HepG2 (cell line): ENCODE data around the gene DAB2IP. TPM values are rescaled to one million over a fixed set of nuclear protein-coding genes. Genes with fewer than 3 reads are reported as not detected.
A peak's percentile ranks its signal among the peaks of the same experiment; 100 is the strongest.

ENCODE experiments used
- ELF1 ChIP-seq: sonication (generic); formaldehyde crosslinking; IDR thresholded peaks from 2 replicates; pipeline ENCODE4 v1.4.0; 2020; ENCODE audit warnings: missing genetic modification reagents
- HES4 ChIP-seq: sonication (generic); formaldehyde crosslinking; IDR thresholded peaks from 2 replicates; pipeline ENCODE4 v1.9.0; 2021; ENCODE audit warnings: mild to moderate bottlenecking, missing genetic modification reagents, borderline replicate concordance
- IRX3 ChIP-seq: sonication (generic); formaldehyde crosslinking; IDR thresholded peaks from 2 replicates; pipeline ENCODE4 v1.8.1; 2023; ENCODE audit warnings: mild to moderate bottlenecking, low read depth, missing genetic modification reagents, borderline replicate concordance
- NR2C2 ChIP-seq: sonication (generic); formaldehyde crosslinking; IDR thresholded peaks from 2 replicates; pipeline ENCODE4 v1.4.0; 2020; ENCODE audit warnings: missing genetic modification reagents, mild to moderate bottlenecking, moderate library complexity, borderline replicate concordance
- NR3C1 ChIP-seq: sonication (generic); formaldehyde crosslinking; IDR thresholded peaks from 2 replicates; pipeline ENCODE4 v1.4.0; 2020; ENCODE audit warnings: missing genetic modification reagents
- SMAD1 ChIP-seq: sonication (generic); formaldehyde crosslinking; IDR thresholded peaks from 2 replicates; pipeline ENCODE4 v1.4.0; 2020; ENCODE audit warnings: missing genetic modification reagents, low read depth, mild to moderate bottlenecking, borderline replicate concordance
- THAP11 ChIP-seq: IDR thresholded peaks from 2 replicates; pipeline ENCODE4 v1.6.1; 2016; ENCODE audit warnings: missing biosample characterization, missing genetic modification reagents
- ZBTB1 ChIP-seq: sonication (generic); formaldehyde crosslinking; IDR thresholded peaks from 2 replicates; pipeline ENCODE4 v1.4.0; 2020; ENCODE audit warnings: missing genetic modification reagents, borderline replicate concordance
- ZNF225 ChIP-seq: sonication (generic); formaldehyde crosslinking; IDR thresholded peaks from 2 replicates; pipeline ENCODE4 v1.4.0; 2020; ENCODE audit warnings: mild to moderate bottlenecking, missing genetic modification reagents
- ZNF496 ChIP-seq: sonication (generic); formaldehyde crosslinking; IDR thresholded peaks from 2 replicates; pipeline ENCODE4 v1.8.1; 2023; ENCODE audit warnings: mild to moderate bottlenecking, moderate library complexity, missing genetic modification reagents; ENCODE audit not compliant: insufficient replicate concordance
- ZNF503 ChIP-seq: sonication (generic); formaldehyde crosslinking; IDR thresholded peaks from 2 replicates; pipeline ENCODE4 v1.4.0; 2020; ENCODE audit warnings: missing genetic modification reagents
- ZNF576 ChIP-seq: sonication (generic); formaldehyde crosslinking; IDR thresholded peaks from 2 replicates; pipeline ENCODE4 v1.4.0; 2020; ENCODE audit warnings: mild to moderate bottlenecking, missing genetic modification reagents
- polyA plus RNA-seq, 8 experiments: library from polyadenylated mRNA; depleted of rRNA in 3 of 8; stranded (reverse) in 7 of 8; unstranded in 1 of 8; fragments of >200 nt; fragmentation: Illumina TruSeq in 4 of 8; extraction: Trizol in 4 of 8; gene quantifications; 2 replicates each; pipeline versions ENCODE4 v1.2.1 to v1.2.3, GENCODE V29; 2011 to 2016; ENCODE audit warnings: low read depth in 4 of 8, missing spikeins in 1 of 8, mixed read lengths in 1 of 8; ENCODE audit not compliant: insufficient read depth in 1 of 8
- total RNA-seq, 5 experiments: library from RNA; depleted of rRNA; stranded (reverse); fragments of >200 nt; fragmentation: Illumina TruSeq; extraction: Trizol; gene quantifications; 2 replicates each; pipeline ENCODE4 v1.2.3, GENCODE V29; 2016; ENCODE audit warnings: low read depth in 1 of 5
- TF ChIP-seq, protein P1 (sequence below): sonication (generic); formaldehyde crosslinking; IDR thresholded peaks from 2 replicates; pipeline ENCODE4 v1.8.1; 2023; ENCODE audit warnings: mild to moderate bottlenecking, missing genetic modification reagents
- TF ChIP-seq, protein P2 (sequence below): sonication (generic); formaldehyde crosslinking; IDR thresholded peaks from 2 replicates; pipeline ENCODE4 v1.5.0; 2020; ENCODE audit warnings: mild to moderate bottlenecking, missing genetic modification reagents, borderline replicate concordance
- TF ChIP-seq, protein P3 (sequence below): sonication (generic); formaldehyde crosslinking; conservative IDR thresholded peaks from 2 replicates; pipeline ENCODE4 v1.8.0; 2022; ENCODE audit warnings: missing genetic modification reagents

Gene DAB2IP
- total and polyA plus RNA-seq, 2 of the 13 experiments (the other 11 are each of a cell fraction or from before 2014, with no cell fraction given), result 25.3 to 37.9 TPM

- TF ChIP-seq ZNF503 (CRISPR knock-in tag) (no peak), ZNF225 (CRISPR knock-in tag) (no peak), ZNF496 (no peak), ELF1 (CRISPR knock-in tag) (no peak), THAP11 (no peak), ZBTB1 (CRISPR knock-in tag) (no peak), IRX3 (CRISPR knock-in tag) (no peak), HES4 (no peak), SMAD1 (CRISPR knock-in tag) (no peak), ZNF576 (CRISPR knock-in tag) (no peak), NR3C1 (CRISPR knock-in tag) (no peak), NR2C2 (CRISPR knock-in tag) (no peak; the same call in 1 of the 2 replicates)
- TF ChIP-seq, protein P1, sequence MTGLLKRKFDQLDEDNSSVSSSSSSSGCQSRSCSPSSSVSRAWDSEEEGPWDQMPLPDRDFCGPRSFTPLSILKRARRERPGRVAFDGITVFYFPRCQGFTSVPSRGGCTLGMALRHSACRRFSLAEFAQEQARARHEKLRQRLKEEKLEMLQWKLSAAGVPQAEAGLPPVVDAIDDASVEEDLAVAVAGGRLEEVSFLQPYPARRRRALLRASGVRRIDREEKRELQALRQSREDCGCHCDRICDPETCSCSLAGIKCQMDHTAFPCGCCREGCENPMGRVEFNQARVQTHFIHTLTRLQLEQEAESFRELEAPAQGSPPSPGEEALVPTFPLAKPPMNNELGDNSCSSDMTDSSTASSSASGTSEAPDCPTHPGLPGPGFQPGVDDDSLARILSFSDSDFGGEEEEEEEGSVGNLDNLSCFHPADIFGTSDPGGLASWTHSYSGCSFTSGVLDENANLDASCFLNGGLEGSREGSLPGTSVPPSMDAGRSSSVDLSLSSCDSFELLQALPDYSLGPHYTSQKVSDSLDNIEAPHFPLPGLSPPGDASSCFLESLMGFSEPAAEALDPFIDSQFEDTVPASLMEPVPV (CRISPR knock-in tag), result peak; percentile 75; the same call in 1 of the 2 replicates
- TF ChIP-seq, protein P2, sequence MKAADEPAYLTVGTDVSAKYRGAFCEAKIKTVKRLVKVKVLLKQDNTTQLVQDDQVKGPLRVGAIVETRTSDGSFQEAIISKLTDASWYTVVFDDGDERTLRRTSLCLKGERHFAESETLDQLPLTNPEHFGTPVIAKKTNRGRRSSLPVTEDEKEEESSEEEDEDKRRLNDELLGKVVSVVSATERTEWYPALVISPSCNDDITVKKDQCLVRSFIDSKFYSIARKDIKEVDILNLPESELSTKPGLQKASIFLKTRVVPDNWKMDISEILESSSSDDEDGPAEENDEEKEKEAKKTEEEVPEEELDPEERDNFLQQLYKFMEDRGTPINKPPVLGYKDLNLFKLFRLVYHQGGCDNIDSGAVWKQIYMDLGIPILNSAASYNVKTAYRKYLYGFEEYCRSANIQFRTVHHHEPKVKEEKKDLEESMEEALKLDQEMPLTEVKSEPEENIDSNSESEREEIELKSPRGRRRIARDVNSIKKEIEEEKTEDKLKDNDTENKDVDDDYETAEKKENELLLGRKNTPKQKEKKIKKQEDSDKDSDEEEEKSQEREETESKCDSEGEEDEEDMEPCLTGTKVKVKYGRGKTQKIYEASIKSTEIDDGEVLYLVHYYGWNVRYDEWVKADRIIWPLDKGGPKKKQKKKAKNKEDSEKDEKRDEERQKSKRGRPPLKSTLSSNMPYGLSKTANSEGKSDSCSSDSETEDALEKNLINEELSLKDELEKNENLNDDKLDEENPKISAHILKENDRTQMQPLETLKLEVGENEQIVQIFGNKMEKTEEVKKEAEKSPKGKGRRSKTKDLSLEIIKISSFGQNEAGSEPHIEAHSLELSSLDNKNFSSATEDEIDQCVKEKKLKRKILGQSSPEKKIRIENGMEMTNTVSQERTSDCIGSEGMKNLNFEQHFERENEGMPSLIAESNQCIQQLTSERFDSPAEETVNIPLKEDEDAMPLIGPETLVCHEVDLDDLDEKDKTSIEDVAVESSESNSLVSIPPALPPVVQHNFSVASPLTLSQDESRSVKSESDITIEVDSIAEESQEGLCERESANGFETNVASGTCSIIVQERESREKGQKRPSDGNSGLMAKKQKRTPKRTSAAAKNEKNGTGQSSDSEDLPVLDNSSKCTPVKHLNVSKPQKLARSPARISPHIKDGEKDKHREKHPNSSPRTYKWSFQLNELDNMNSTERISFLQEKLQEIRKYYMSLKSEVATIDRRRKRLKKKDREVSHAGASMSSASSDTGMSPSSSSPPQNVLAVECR (CRISPR knock-in tag), result no peak
- TF ChIP-seq, protein P3, sequence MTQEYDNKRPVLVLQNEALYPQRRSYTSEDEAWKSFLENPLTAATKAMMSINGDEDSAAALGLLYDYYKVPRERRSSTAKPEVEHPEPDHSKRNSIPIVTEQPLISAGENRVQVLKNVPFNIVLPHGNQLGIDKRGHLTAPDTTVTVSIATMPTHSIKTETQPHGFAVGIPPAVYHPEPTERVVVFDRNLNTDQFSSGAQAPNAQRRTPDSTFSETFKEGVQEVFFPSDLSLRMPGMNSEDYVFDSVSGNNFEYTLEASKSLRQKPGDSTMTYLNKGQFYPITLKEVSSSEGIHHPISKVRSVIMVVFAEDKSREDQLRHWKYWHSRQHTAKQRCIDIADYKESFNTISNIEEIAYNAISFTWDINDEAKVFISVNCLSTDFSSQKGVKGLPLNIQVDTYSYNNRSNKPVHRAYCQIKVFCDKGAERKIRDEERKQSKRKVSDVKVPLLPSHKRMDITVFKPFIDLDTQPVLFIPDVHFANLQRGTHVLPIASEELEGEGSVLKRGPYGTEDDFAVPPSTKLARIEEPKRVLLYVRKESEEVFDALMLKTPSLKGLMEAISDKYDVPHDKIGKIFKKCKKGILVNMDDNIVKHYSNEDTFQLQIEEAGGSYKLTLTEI, result no peak
Measured at GRCh38 chr9:121737481-121737931, 86.1 kb downstream of the DAB2IP start (continued).
